Activated naive CD8-positive, alpha-beta T cell treated with anti-CD3 and anti-CD28 coated beads for 36 hours (primary cell): ENCODE measurements around the gene ZNF79. TPM values are rescaled to one million over a fixed set of nuclear protein-coding genes. Genes with fewer than 3 reads are reported as not detected.

Source experiments
- DNase-seq: peaks from one replicate; pipeline ENCODE4 v3.0.0; 2021
- H3K27ac Mint-ChIP-seq: one replicate; pipeline ENCODE4 v1.8.0; 2022; ENCODE audit warnings: mild to moderate bottlenecking, moderate library complexity, mixed read lengths
- H3K27me3 Mint-ChIP-seq: one replicate; pipeline ENCODE4 v1.8.0; 2022; ENCODE audit warnings: mild to moderate bottlenecking, mixed read lengths
- H3K36me3 Mint-ChIP-seq: one replicate; pipeline ENCODE4 v1.8.0; 2021; ENCODE audit warnings: mild to moderate bottlenecking, mixed read lengths
- H3K4me1 Mint-ChIP-seq: one replicate; pipeline ENCODE4 v1.8.0; 2021; ENCODE audit warnings: mixed read lengths
- H3K4me3 Mint-ChIP-seq: one replicate; pipeline ENCODE4 v1.8.0; 2022; ENCODE audit warnings: mild to moderate bottlenecking, moderate library complexity, mixed read lengths
- H3K9me3 Mint-ChIP-seq: one replicate; pipeline ENCODE4 v1.8.0; 2022; ENCODE audit warnings: mixed read lengths
- total RNA-seq, 2 experiments: library from RNA; stranded (reverse); gene quantifications; one replicate each; pipeline ENCODE4 v1.2.3, GENCODE V29; 2021

The ZNF79 gene
- total RNA-seq, 2 experiments from 2014 or later: 7.7 to 8.6 TPM

- peak overlapping the region; percentile 53 for H3K27ac Mint-ChIP-seq
- peaks cover 41% of the 10 kb centered on the region for H3K4me1 Mint-ChIP-seq
- H3K27me3 Mint-ChIP-seq: no peaks in the 10 kb centered on the region
- H3K9me3 Mint-ChIP-seq: no peaks in the 10 kb centered on the region
- H3K36me3 Mint-ChIP-seq: peaks cover 71% of the 10 kb centered on the region
- no peak for DNase-seq
- H3K4me3 Mint-ChIP-seq: no peak overlapping the region
These were observed 6.2 kb downstream of the ZNF79 start for GRCh38 chr9:127430415-127430814.

- Mint-ChIP-seq H3K4me1 (peaks cover 2% of the 10 kb centered on the region), H3K4me3 (no peak overlapping the region), H3K27me3 (no peaks in the 10 kb centered on the region), H3K9me3 (no peaks in the 10 kb centered on the region), H3K27ac (peak overlapping the region; percentile 47), H3K36me3 (peaks cover 47% of the 10 kb centered on the region)
- no peak for DNase-seq
These were observed 13.5 kb downstream of the ZNF79 start for GRCh38 chr9:127437497-127438264.

- Mint-ChIP-seq H3K36me3 (peaks cover 48% of the 10 kb centered on the region), H3K27ac (no peak overlapping the region), H3K4me3 (no peak overlapping the region), H3K4me1 (no peaks in the 10 kb centered on the region), H3K27me3 (no peaks in the 10 kb centered on the region), H3K9me3 (no peaks in the 10 kb centered on the region)
- DNase-seq: no peak
These were observed 14.2 kb downstream of the ZNF79 start for GRCh38 chr9:127438394-127438793.

DNA sequence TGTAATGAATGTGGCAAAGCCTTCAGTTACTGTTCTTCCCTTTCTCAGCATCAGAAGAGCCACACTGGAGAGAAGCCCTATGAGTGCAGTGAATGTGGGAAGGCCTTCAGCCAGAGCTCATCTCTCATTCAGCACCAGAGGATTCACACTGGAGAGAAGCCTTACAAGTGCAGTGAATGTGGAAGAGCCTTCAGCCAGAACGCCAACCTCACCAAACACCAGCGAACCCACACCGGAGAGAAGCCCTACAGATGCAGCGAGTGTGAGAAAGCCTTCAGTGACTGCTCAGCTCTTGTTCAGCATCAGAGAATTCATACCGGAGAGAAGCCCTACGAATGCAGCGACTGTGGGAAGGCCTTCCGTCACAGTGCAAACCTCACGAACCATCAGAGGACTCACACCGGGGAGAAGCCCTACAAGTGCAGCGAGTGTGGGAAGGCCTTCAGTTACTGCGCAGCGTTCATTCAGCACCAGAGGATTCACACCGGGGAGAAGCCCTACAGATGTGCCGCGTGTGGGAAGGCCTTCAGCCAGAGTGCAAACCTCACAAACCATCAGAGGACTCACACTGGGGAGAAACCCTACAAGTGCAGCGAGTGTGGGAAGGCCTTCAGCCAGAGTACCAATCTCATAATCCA, 20.2 kb downstream of the ZNF79 start:
- Mint-ChIP-seq H3K27ac (peak overlapping the region; percentile 77), H3K9me3 (peaks cover 21% of the 10 kb centered on the region), H3K4me3 (peak overlapping the region; percentile 6), H3K36me3 (peaks cover 87% of the 10 kb centered on the region), H3K27me3 (peaks cover 5% of the 10 kb centered on the region), H3K4me1 (peaks cover 30% of the 10 kb centered on the region)
- DNase-seq: no peak

DNA sequence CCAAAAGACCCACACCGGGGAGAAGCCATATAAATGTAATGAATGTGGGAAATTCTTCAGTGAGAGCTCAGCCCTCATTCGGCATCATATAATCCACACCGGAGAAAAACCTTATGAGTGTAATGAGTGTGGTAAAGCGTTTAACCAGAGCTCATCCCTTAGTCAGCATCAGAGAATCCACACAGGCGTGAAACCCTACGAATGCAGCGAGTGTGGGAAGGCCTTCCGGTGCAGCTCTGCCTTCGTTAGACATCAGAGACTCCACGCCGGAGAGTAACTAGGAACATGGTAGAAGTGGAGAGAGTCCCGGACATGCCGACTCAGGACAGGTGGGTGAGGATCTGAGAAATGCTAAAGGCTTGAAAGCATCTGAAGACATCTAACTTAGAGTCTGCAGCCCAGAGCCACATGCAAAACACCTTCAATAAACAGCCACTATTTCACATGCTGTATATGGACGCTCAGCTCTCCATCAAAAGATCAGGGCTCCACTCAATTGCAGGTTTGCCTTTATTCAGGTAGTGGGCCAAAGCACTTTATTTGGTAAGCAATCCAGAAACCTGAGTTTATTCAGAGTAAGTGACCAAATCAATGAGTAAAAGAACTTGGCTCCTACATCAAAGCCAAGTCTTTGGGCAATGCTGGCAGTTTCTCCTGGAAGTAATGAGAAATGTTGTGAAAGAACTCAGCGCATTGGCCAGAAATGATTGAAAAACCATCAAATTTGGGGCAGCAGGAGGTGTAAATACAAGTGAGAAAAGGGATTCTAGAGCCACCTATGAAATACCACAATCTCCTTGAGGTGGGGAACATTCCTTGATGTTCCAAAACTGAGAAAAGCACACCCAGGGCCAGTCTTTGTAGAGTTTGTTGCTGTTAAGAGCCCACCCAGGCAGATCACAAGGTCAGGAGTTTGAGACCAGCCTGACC, 21.0 kb downstream of the ZNF79 start:
- Mint-ChIP-seq H3K9me3 (peaks cover 21% of the 10 kb centered on the region), H3K4me3 (no peak overlapping the region), H3K4me1 (peaks cover 33% of the 10 kb centered on the region), H3K27ac (peak overlapping the region; percentile 96), H3K36me3 (peaks cover 92% of the 10 kb centered on the region), H3K27me3 (peaks cover 8% of the 10 kb centered on the region)
- DNase-seq: no peak

DNA sequence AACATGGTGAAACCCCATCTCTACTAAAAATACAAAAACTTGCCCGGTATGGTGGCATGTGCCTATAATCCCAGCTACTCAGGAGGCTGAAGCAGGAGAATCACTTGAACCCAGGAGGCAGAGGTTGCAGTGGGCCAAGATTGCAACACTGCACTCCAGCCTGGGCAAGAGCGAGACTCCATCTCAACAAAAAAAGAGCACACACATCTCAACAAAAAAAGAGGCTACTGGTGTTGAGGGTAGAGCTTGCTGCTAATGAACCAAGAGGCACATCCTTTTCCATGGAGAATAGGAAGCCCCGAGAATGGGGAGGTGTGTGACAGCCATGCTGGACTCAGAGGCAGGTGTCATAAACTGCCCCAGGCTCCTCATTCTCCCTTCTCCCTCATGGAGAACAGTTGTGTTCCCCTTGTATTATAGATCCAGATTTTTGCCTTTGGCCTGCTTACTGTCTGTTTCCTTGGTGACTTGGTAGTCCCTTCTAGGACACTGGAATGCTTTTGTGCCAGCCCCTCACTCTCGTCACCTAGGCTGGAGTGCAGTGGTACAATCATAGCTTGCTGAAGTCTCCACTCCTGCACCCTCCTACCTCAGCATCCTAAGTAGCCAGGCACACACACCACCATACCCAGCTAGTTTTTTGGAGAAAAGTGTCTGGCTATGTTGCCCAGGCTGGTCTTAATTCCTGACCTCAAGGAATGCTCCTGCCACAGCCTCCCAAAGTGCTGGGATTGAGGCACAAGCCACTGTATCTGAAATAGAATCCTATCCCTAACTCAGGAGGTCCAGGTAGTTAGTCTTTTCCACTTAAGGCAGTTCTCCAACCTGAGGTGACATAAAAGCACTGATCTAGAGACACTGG, 21.9 kb downstream of the ZNF79 start:
- peak overlapping the region; percentile 47 for H3K4me3 Mint-ChIP-seq
- H3K4me1 Mint-ChIP-seq: peaks cover 35% of the 10 kb centered on the region
- H3K27ac Mint-ChIP-seq: peak overlapping the region; percentile 96
- peaks cover 15% of the 10 kb centered on the region for H3K27me3 Mint-ChIP-seq
- H3K36me3 Mint-ChIP-seq: peaks cover 93% of the 10 kb centered on the region
- H3K9me3 Mint-ChIP-seq: peaks cover 21% of the 10 kb centered on the region
- DNase-seq: no peak

DNA sequence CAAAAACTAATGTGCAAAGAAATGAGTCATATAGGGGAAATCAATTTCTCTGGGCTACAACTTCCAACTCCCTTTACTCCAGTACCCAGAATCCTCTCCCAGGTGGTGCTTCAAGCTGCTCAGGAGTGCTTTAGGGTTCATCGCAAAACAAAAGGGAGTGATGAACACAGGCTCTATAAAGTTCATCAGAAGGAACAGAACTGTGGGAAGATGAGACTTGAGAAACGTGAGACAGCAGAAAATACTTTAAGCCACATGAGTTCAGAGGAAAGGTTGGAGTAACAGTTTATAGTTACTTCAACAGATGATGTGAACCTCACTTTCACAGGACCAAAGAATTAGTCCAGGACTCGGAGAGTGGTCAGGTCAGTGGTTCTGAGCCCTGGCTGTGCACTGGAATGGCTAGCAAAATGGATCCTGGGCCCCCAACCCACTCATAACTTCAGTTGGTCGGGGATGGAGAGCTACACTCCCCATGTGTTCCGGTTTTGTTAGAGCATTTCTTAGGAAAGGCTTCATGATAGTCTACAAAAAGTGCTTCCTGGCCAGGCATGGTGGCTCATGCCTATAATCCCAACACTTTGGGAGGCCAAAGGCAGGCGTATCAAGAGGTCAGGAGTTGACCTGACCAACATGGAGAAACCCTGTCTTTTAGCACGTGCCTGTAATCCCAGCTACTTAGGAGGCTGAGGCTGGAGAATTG, 22.7 kb downstream of the ZNF79 start:
- no peak for DNase-seq
- Mint-ChIP-seq H3K27me3 (peaks cover 18% of the 10 kb centered on the region), H3K9me3 (peaks cover 21% of the 10 kb centered on the region), H3K36me3 (peaks cover 93% of the 10 kb centered on the region), H3K27ac (peak overlapping the region; percentile 96), H3K4me3 (peak overlapping the region; percentile 96), H3K4me1 (peaks cover 36% of the 10 kb centered on the region)

- peaks cover 86% of the 10 kb centered on the region for H3K36me3 Mint-ChIP-seq
These were observed 23.4 kb downstream of the ZNF79 start for GRCh38 chr9:127447416-127448111.

GRCh38 chr9:127448112-127448805, 24.1 kb downstream of the ZNF79 start:
- peaks cover 21% of the 10 kb centered on the region for H3K9me3 Mint-ChIP-seq
- H3K36me3 Mint-ChIP-seq: peaks cover 81% of the 10 kb centered on the region

More at GRCh38 chr9:127447416-127448111, 23.4 kb downstream of the ZNF79 start:
- Mint-ChIP-seq H3K4me1 (peaks cover 39% of the 10 kb centered on the region), H3K27me3 (peaks cover 18% of the 10 kb centered on the region), H3K4me3 (peak overlapping the region; percentile 96), H3K9me3 (peaks cover 21% of the 10 kb centered on the region), H3K27ac (peak overlapping the region; percentile 96)
- no peak for DNase-seq

GRCh38 chr9:127449332-127449966, 25.3 kb downstream of the ZNF79 start:
- peak overlapping the region; percentile 96 for H3K27ac Mint-ChIP-seq
- peaks cover 41% of the 10 kb centered on the region for H3K4me1 Mint-ChIP-seq
- peaks cover 15% of the 10 kb centered on the region for H3K9me3 Mint-ChIP-seq
- H3K4me3 Mint-ChIP-seq: peak overlapping the region; percentile 96
- peaks cover 18% of the 10 kb centered on the region for H3K27me3 Mint-ChIP-seq
- DNase-seq: no peak
- peaks cover 71% of the 10 kb centered on the region for H3K36me3 Mint-ChIP-seq

More at GRCh38 chr9:127448112-127448805, 24.1 kb downstream of the ZNF79 start:
- peak overlapping the region; percentile 96 for H3K27ac Mint-ChIP-seq
- H3K4me1 Mint-ChIP-seq: peaks cover 41% of the 10 kb centered on the region
- H3K4me3 Mint-ChIP-seq: peak overlapping the region; percentile 96
- peaks cover 18% of the 10 kb centered on the region for H3K27me3 Mint-ChIP-seq
- no peak for DNase-seq

DNA sequence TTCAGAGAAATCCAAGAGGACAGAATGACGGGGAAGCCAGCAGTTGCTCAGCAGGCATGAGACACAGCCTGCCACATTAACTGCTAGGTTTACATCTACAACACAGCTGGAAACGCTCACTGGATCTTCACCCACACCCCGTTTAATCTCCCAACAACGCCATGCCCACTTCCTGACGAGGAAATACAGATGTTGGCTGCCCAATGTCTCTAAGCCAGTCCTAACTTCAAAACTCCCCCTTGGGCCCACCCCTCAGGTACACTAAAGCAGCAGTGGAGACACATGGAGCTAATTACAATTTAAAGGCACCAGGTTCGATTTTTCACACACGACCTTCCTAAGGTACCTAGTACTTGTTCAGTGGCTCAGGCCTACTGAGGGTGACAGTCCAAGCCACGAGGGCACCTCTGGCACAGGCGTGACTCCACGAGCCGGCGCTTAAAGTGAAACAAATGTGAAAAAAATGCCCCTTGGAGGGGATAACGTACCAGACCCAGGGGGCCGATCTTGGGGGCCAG, 26.1 kb downstream of the ZNF79 start:
- H3K9me3 Mint-ChIP-seq: peaks cover 8% of the 10 kb centered on the region

More for the DNA sequence above, 26.1 kb downstream of the ZNF79 start:
- no peak for DNase-seq
- Mint-ChIP-seq H3K4me1 (peaks cover 39% of the 10 kb centered on the region), H3K36me3 (peaks cover 65% of the 10 kb centered on the region), H3K4me3 (peak overlapping the region; percentile 96), H3K27ac (peak overlapping the region; percentile 96), H3K27me3 (peaks cover 18% of the 10 kb centered on the region)
